Esophagus muscularis mucosa (tissue), 4 donors: ENCODE measurements around the gene LMO4.

Experiments
- EP300 ChIP-seq: sonication (generic); formaldehyde crosslinking; IDR thresholded peaks from one replicate; pipeline ENCODE4 v1.6.1; 2017; ENCODE audit warnings: antibody characterized with exemption
- POLR2A ChIP-seq: fragments of 450-650 bp; IDR thresholded peaks from one replicate; pipeline ENCODE4 v1.6.1; 2017; ENCODE audit warnings: antibody characterized with exemption, moderate library complexity, mild to moderate bottlenecking, low read depth
- POLR2AphosphoS5 ChIP-seq, 2 donors: sonication (generic); formaldehyde crosslinking; IDR thresholded peaks; one replicate each; pipeline ENCODE4 v1.6.1; 2017; ENCODE audit warnings: antibody characterized with exemption in 2 of 2
- TF ChIP-seq, protein P1 (sequence below), 3 experiments: fragments of 200-600 bp in 2 of 3; fragments of 450-650 bp in 1 of 3; sonication (generic) in 2 of 3; IDR thresholded peaks; one replicate each; pipeline ENCODE4 v1.5.1; 2017 to 2019; ENCODE audit warnings: antibody characterized with exemption in 3 of 3, mild to moderate bottlenecking in 2 of 3, moderate library complexity in 1 of 3

GRCh38 chr1:87389011-87389410 lies 60.3 kb downstream of the LMO4 start:
- TF ChIP-seq EP300 (no peak), POLR2A (no peak), POLR2AphosphoS5 (IDR thresholded peaks at IDR 0.05) (no peak)
- TF ChIP-seq, protein P1, sequence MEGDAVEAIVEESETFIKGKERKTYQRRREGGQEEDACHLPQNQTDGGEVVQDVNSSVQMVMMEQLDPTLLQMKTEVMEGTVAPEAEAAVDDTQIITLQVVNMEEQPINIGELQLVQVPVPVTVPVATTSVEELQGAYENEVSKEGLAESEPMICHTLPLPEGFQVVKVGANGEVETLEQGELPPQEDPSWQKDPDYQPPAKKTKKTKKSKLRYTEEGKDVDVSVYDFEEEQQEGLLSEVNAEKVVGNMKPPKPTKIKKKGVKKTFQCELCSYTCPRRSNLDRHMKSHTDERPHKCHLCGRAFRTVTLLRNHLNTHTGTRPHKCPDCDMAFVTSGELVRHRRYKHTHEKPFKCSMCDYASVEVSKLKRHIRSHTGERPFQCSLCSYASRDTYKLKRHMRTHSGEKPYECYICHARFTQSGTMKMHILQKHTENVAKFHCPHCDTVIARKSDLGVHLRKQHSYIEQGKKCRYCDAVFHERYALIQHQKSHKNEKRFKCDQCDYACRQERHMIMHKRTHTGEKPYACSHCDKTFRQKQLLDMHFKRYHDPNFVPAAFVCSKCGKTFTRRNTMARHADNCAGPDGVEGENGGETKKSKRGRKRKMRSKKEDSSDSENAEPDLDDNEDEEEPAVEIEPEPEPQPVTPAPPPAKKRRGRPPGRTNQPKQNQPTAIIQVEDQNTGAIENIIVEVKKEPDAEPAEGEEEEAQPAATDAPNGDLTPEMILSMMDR (IDR thresholded peaks at IDR 0.05): no peak
